Tongue (tissue), 2 donors: Measurements from ENCODE around the gene ANKRD39. TPM values are rescaled to one million over a fixed set of nuclear protein-coding genes. Genes with fewer than 3 reads are reported as not detected.

Experiments used
- DNase-seq: peaks from one replicate; pipeline ENCODE4 v3.0.0-alpha.2; 2015
- total RNA-seq: library from RNA; depleted of rRNA; stranded (reverse); fragments of >200 nt; gene quantifications from one replicate; pipeline ENCODE4 v1.2.3, GENCODE V29; 2014

Gene ANKRD39
- total RNA-seq, 1 donor from 2014 or later, result 12.0 TPM

DNA sequence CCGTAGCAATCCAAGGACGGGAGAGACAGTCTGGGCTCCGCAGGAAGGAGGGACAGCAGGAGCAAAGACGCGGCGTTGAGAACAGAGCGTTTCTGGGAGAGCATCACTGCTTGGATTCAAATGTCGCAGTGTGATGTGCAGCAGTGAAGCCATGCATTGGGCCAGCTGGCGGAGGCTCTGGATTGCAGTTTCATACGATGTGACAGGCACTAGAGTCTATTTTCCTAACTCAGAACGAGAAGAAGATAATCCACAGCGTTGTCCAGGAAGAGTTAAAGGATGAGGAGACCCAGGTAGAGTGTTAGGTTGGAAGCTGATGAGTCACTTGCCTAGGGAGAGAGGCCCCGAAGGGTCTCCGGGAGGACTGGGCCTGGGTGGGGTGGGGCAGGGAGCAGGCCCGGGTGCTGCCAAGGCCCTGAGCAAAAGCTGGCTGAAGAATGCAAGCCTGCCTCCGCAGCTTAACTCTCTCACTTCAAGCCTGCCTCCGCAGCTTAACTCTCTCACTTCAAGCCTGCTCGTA, 29.7 kb upstream of the ANKRD39 start:
- peak; percentile 80 for DNase-seq

DNA sequence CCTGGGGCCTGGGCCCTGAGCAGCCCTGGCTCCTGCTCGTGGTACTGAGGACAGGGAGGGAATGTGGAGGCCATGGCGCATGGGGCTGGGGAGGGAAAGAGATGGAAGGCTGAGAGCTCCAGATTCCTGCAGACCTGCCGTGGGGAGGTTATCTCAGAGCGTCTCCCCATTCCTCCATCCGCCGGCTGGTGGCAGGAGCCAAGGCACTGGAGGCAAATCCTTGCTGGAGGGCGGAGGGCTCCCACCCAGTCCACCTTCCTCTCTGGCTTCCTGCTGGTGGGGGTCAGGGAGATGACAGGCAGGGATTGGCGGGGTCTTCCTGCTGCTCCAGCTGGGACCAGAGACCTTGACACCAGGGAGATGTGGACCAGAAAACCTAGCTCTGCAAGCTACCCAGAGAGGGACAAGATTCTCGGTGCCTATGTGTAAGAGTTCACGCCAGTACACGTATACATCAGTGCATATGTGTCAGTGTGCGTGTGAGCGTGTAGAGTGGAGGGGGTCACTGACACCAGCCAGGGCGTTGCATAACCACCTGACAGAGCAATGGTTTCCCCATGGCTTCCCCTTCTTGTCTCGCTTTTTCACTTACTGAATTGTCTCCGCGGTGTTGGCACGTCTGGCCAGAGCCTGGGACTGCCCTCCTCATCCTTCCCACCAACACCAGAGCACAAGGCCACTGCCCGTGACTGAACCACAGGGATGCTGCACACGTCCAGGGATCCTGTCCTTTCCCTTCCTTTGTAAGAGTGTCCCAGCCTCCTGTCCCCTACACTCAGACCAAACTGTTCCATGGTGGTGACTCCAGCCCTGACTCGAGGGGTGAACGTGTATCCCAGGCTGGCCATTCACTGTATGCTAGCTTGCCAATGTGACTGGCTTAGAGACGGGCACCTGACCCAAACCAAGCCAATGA, 27.9 kb upstream of the ANKRD39 start:
- no peak for DNase-seq

DNA sequence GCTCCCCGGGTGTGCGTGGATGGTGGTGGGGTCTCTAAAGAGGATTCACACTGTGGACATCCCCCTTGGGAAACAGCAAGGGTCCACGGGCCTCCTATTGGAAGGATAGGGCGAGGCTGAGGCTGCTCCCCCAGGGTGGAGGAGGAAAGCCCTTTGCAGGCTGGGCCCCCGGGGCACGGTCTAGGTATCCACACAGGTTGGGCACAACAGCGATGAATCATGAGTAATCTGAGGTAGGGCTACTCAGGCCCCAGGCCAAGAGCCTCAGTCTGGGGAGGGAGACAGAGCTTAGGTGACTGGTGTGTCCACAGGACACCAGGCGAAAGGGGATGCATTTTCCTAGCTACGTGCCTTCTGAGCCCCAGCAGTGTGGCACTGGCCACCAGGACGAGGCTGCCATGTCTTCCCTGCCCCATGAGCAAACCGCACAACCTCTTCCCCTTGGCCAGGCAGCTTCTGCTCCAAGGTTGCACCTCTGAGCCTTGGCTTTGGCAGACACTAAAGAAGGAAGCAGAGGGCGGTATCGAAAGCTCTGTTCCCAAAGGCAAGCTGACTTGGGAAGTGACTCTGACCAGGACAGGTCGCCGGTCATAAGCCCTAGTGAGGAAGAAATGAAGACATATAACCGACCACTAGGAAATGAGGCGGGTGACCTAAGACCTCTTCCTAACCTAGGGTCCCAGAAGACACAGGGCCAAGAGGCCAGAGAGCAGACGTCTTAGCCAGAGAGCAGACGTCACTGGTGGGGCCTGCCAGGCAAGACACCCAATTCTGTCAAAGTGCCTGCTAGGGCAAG, 26.7 kb upstream of the ANKRD39 start:
- no peak for DNase-seq

DNA sequence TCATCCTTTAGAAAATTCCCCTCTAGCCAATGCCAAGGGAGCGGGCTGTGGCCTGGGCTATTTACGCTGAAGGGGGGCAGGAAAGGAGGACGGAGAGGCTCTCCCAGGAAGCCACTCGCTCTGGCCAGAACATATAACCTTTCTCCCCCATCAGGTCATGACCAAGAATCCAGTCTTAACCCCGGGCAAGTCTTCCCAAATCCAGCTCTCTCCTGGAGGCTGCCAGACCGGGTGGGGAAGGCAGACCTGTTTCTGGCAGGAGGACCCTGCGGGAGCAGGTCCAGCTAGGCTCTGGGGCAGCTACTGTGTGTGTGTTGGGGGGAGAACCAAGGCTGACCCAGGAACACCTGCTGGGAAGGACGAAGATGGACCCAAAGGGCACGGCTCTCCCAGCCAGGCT, 25.5 kb upstream of the ANKRD39 start:
- no peak for DNase-seq

DNA sequence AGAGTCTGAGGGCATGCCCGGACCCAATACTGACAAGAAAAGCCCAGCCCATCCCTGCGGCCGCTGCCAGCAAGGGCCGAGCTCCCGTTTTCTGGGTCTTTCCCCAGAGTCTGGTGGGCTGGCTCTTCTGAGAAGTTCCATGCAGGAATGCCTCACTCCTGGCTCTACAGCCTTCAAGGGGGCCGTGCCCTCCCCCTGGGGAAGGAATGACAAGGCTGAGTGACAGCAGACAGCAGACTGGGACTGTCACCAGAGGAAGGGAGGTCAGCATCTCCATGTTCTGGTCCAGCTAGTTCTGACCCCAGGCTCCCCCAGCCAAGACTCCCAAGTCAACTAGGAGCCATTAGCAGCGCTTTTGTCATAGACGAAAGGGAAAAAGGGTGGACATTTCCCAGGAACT, 25.1 kb upstream of the ANKRD39 start:
- no peak for DNase-seq

DNA sequence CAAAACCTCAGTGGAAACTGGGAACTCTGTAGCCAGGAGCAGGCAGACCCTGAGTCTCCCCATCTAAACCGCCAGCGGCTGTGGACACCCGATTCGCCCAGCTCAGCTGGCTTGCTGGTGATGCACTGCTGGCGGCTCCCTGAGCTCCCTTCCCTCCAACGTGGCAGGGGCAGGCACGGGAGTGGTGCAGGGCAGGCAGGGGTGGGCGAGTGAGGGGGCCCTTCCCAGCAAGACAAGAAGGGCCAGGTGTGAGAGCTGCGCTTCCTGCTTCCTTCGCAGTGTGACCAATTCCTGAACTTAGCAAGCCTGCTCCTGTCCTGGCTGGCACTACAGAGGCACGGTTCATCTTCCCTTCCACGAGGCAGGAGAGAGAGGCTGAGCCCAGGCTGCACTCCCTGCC, 24.4 kb upstream of the ANKRD39 start:
- DNase-seq, result peak; percentile 45

DNA sequence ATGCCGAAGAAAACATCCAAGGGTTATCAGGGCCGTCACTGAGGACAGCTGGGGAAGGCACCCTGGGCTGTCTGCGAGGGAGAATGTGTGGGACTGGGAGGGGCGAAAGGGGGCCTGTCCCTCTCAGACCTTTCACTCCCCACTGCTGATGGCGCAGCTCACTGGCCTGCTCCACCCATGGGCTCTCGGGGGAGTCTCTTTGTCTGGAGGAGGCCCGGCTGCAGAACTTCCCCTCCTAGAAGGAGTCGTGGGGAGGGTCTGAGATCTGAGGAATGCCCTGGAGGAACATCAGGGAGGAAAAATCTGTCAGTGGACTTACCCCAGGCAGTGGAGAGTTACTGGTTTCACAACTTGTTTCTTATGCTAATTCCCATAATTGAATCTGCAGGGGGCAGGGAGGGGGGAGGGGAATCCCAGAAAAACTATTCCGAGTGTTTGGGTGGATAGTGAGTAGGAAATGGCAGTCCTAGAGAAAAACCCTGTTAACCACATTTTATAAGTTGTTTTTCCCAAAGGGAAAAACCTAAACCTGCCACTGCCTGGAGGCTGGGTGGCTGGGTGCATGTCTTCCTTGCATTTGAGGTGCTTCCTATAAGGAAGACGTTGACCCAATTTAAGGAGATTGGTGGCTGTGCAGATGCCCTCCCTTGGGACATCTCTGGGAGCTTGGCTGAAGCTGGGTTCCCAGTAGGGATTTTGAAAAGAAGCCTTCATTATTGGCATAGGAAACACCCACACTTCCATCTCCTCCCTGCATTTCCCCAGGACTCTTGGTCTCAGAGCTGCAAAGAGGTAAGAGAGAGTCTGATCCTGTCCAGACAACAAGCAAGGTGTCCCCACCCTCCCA, 23.8 kb upstream of the ANKRD39 start:
- no peak for DNase-seq

DNA sequence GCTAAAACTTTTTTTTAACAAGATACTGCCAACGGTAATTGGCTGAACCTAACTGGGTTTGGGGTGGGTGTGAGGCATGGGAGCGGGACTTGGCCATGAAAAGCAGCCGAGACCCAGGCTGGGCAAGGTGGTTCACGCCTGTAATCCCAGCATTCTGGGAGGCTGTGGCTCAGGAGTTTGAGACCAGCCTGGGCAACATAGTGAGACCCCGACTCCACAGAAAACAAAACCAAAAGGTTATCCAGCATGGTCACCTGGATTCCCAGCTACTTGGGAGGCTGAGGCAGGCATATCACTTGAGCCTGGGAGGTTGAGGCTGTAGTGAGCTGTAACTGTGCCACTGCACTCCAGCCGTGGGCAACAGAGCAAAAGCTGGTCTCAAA, 23.1 kb upstream of the ANKRD39 start:
- DNase-seq, result no peak

DNA sequence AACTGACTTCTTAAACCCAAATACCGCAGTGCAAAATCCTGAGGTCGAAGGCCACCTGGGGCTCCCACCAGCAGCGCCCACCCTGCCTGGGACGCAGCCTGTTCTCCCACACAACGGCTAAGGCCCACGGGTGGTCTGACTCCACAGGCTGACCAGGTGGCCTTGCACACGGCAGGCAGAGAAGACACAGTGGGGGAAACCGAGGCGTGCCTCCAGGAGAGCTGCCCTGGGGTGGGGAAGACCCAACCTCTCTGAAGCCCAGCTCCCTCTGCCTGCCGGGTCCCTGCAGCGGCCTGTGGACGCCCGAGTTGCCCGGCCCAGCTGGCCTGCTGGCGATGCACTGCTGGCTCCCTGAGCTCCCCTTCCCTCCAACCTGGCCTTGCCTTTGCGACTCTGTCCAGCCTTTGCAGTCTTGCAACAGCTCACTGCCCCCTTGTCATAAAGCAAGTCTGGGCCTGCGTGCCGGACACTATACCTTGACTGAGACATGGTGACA, 21.8 kb upstream of the ANKRD39 start:
- no peak for DNase-seq

DNA sequence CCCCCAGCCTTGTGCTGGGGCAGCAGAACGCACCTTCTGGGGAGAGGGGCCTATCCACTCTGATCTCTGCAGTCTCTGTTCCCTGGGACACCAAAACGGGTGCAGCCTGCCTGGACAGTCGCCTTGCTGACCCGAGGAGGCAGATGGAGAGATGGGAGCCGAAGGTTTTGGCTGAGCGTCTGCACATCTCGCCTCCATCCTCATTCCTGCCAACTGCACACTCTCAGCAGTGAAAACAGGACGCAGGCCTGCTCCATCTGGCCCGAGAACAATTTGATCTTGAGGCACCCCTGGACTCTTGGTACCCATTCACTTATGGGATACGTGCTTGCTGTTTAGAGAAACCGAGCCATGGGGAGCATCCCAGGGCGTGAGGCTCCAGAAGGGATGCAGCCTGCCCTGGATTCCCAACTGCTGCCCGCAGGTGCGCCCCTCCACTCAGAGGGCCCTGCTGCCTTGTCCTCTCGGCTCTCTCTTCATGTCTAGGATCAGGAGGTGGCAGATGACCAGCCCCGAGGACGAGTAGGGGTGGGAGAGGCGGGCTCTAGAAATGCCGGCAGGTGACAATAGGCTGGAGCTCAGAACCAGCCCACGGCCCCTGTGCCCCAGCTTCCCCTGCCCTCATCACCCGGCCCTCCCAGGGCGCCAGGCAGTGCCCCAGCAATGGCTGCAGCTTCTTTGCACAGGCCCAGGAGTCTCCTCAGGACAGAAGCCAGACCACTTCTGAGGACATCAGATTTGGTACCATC, 21.2 kb upstream of the ANKRD39 start:
- no peak for DNase-seq

DNA sequence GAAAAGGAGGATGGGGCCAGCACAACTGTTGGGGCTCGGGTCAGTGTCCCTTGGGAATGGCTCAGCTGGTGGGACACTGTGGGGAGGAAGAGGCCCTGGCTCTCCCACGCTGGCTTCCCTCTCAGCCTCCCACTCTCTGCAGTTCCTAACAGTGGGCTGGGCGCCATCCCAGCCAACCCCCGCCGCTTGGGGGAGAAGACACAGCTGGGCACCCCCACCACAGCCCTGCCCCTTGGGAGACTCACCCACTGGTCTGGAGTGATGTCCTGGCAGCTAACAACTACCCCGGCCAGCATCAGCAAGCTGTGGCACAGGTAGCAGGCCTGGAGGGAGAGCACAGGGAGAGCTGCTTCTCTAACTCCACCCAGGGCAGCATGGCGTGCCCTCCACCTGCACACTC, 20.4 kb upstream of the ANKRD39 start:
- DNase-seq, result no peak

DNA sequence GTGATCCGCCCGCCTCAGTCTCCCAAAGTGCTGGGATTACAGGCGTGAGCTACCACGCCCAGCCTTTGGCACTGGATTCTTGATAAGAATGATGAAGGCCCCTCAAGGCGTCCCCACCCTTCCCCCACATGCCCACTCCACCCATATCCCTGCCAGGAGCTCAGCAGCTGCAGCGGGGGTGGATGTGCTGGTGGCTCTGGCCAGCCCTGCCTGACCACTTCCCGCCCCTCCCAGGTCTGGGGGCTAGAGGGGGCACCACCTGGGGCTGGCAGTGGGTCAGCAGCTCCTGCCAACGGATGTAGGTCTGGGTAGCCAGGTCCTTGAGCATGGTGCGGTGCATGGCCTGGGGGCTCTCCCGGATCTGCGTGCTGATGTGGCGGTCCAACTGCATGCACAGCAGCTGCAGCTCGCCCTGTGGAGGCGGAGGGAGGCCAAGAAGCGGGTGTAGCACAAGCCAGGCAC, 19.8 kb upstream of the ANKRD39 start:
- peak; percentile 79 for DNase-seq

DNA sequence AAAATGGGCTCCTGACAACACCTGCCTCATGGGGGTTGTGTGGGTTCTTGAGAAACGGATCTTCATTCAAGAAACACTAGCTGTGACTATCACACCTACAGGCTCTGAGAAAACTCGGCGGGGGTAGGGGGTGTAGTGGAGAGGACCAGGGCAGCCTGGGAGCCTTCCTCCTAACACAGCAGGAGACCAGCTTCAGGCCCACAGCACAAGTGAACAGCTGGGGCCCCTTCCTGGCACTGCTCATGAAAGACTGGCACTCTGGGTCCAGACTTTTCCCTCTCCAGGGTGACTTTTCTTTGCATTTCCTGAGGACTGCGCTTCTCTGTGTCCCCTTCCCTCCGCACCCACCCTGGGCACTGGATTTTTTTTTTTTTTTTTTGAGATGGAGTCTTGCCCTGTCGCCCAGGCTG, 19.2 kb upstream of the ANKRD39 start:
- DNase-seq, result peak; percentile 56

DNA sequence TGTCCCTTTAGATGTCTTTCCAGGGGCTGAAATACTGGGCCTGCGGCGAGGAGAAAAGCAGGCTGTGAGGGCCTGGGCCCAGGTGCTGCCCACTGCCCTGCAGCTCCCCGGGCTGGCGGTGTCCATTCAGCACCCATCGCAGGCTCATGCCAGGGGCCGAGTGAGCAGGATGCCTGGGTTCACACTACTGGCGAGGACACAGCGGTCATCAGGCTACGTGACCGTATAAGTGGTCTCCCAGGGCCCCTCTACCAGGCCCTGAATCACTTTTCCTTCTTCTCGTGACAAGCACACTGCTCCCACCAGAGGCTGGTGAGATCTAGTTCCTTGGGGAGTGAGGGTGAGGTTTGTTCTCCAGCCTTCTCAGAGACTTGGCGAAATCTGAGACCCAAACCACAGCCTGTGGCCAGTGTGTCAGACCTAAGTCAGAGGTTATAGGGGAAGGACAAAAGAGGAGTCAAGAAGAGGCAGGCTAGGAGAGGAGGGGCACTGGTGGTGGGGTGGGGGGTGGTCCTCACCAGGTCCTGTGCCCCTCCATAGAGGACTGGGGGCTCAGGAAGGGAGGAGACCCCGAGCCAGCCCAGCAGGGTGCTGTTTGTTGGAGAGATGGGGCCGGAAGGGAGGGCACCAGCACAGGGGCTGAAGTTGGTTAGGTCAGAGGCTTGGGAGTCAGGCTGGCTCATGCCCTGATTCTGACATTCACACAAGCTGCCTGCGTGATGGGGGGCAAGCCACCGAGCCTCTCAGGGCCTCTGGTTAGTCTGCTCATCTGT, 18.6 kb upstream of the ANKRD39 start:
- no peak for DNase-seq

DNA sequence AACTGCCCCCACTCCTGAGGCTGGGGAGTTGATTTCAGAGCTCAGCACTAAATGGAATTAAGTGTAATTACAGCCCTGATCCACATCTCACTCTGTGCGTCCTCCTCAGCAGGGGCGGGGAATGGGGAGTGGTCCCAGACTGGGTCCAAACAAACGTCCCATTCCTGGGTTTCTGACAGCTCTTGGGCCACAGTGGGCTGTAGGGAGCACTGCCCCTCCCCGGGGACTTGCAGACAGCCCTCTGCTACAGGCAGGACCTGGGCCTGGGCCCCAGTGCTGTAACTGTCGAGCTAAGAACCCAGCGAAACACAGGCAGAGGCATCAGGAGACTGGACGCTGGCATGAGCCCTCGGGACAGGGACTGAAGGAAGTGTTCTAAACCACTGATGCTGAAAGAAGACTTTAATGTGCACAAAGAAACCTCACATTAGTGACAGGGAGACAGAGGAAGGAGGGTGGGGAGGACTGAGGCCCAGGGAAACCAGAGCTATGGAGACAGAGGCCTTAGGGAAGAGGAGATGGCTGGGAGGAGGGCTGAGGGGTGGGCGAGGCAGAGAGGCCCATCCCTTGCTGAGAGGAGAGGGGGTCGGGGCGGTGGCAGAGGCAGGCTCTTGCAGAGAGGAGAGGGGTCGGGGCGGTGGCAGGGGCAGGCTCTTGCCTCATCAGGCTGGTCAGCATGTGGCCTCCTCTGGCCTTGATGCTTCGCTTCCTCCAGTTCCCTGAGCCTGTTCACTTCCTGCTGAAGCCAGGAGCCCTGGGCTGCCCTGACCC, 17.9 kb upstream of the ANKRD39 start:
- DNase-seq, result peak; percentile 48

DNA sequence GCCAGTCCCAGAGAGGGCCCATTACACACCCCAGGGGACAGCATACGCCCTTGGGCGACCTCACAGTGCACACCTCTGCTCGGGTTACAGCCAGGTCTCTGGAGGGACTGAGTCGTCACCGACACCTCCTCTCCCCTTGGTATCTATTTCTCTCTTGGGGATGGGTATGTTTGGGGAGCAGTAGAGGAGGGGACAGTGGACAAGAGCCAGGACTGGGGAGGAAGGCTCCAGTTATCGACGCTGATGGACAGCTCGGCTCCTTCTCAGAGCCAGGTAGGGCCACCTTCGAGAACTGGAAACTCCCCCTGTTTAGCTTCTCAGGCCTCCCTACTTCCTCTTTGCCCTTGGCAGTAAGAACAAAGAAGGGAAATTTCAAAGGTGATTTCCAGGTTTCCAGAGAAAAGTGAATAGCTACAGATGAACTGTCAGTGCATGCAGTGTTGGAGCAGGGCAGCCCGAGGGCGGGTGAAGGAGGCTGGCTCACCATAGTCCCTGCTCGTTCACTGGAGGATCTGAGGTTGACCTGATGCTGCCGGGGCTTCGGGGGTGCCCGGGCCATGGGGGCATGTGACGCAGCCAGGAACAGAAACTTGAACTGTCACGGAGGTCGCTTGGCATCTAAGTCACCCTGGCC, 16.5 kb upstream of the ANKRD39 start:
- no peak for DNase-seq

DNA sequence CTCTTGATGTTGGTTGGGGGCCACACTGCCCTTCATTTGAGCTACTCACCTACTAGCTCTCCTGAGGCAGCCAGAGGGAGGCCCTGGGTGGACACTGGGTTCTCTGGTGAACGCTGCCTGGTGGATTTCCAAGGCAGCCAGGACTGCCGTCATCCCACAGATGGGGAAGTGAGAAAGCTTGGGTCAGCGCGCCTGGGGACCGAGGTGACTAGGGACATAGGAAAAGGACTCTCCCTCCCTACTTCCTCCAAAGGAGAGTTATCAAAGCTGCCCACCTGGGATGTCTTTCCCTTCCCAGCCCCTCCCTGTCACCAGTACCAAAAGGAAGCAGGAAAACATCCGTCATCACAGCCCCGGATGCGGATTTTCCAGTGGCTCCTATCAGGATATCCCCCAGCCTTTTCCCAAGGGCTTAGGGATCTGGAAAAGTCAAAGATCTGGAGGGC, 15.9 kb upstream of the ANKRD39 start:
- no peak for DNase-seq

DNA sequence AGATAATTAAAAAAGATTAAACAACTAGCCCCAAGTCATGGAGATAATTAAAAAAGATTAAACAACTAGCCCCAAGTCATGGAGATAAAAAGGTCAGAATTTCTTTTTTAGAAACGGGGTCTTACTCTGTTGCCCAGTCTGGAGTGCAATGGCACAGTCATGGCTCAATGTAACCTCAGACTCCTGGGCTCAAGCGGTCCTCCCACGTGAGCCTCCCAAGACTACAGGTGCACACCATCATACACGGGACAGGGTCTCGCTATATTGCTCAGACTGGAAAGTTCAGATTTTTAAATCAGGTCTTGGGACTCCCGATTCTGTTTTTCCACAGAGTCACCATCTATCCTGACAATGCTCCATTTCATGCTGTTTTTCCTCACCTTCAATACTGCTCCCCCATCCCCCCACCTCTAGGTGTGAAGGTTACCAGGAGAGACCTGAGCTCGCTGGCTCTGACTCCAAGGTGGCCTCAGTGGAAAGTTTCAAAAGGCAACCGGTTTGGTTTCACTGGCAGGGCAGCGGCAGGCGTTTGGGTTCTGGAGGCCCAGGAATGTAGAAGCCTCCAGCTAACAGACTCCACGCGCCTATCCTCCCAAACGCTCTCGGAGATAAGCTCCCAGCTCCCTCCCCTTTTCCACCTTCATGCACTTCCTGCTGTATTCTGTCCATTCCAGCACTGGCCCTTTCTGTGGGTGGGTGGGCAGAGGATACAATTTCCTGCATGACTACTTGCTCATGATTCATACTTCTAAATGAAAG, 15.0 kb upstream of the ANKRD39 start:
- no peak for DNase-seq
